HL-60/S4 treated with retinoic acid at 250 ng/mL for 4 days and 3 days (cell line): ENCODE data around the gene RNF212.

ENCODE experiments used
- in situ Hi-C: fragments of 300-500 bp; cut with MboI; formaldehyde crosslinking; loops from 2 replicates; pipeline ENCODE4 v1.7.0; 2022; ENCODE audit warnings: low sequenced_read_pairs

Gene RNF212

DNA sequence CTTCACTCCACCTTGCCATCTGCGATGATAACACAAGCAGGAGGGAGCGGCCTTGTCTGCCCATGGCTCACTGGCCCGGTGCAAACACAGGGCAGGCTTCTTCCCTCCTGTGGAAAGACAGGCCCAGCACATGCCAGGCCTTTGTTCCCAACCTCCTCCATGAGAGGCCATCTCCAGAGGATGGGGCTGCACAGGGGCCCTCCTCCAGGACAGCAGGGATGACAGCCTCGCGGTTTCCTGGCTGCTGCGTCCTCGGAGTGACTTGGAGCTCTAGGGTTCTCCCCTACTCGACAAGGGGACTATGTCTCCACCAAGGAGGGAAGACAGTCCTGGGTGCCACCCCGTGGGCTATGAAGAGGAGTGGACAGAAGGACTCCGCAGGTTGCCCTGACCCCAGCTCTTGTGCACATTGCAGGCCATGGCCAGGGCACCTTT lies 21.8 kb downstream of the RNF212 start:
- in situ Hi-C loops: no loop called here

DNA sequence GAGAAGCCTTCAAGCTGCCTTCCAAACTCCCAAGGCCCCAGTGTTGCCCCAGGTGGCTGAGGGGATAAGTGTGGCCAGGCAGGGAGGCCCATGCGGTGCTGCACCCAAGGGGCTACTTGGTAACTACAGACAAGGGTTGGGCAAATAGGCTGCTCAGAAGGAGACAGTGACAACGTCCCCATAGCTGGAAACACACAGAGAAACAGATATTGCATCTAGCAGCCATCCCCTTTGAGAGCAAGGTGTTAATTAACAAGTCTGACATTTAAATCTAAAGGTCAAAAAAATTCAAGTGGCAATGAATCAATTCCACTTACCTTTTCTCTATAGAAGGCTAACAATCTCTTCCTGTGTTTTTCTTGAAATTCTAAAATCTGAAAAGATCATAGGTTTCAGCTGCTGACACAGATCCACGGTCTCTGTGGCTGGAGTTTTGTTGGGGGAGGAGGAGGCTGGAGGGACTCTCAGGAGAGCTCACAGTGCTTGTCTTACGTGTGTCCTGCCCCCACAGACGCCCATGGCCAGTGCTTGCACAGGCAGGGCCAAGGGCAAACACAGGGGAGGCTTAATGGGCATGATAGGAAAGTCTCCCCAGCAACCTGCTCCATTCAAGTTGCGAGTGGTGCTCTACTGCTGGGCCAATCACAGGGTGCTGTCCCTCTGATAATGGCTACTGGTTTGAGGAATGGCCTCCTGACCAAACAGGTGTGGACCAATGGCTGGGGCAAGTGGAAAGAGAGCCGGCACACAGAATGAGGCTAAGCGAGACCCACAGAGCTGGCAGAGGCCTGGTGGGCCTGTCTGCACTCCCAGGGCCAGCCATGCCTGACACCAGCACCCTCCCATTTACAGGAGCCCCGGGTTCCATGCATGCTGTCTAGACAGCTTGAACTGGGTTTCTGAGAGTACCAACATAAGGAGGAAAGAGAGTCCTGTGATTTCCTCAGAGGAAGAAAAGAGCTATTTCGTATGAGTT lies 22.6 kb downstream of the RNF212 start:
- in situ Hi-C loops: no loop called here

- in situ Hi-C loops: no loop called here
These were observed 23.3 kb downstream of the RNF212 start for GRCh38 chr4:1090036-1090435.

- in situ Hi-C loops: no loop called here
These were observed 26.0 kb downstream of the RNF212 start for GRCh38 chr4:1087371-1087770.

- in situ Hi-C loops: no loop called here
These were observed 27.4 kb downstream of the RNF212 start for GRCh38 chr4:1086011-1086410.

DNA sequence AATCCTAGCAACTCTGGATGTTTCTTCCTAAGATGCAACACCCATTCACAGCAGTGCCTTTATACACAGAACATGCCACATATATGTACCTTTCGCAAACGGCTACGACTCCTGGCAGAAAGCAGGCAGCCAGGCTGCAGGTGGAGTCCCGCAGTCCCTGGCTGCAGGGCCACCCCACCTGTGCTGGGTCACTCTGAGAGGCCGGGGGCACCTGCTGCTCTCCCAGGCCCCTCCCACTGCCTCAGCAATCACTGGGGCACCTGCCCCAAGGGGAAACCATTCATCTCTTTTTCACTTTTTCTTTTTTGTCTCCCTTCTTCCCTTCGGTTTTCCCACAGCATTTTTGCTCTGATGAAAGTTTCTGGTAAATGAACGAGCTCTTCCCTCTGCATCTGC lies 28.0 kb downstream of the RNF212 start:
- in situ Hi-C loops: no loop called here

GRCh38 chr4:1084796-1085403 lies 28.5 kb downstream of the RNF212 start:
- in situ Hi-C loops: no loop called here

GRCh38 chr4:1084394-1084793 lies 29.0 kb downstream of the RNF212 start:
- in situ Hi-C loops: no loop called here

DNA sequence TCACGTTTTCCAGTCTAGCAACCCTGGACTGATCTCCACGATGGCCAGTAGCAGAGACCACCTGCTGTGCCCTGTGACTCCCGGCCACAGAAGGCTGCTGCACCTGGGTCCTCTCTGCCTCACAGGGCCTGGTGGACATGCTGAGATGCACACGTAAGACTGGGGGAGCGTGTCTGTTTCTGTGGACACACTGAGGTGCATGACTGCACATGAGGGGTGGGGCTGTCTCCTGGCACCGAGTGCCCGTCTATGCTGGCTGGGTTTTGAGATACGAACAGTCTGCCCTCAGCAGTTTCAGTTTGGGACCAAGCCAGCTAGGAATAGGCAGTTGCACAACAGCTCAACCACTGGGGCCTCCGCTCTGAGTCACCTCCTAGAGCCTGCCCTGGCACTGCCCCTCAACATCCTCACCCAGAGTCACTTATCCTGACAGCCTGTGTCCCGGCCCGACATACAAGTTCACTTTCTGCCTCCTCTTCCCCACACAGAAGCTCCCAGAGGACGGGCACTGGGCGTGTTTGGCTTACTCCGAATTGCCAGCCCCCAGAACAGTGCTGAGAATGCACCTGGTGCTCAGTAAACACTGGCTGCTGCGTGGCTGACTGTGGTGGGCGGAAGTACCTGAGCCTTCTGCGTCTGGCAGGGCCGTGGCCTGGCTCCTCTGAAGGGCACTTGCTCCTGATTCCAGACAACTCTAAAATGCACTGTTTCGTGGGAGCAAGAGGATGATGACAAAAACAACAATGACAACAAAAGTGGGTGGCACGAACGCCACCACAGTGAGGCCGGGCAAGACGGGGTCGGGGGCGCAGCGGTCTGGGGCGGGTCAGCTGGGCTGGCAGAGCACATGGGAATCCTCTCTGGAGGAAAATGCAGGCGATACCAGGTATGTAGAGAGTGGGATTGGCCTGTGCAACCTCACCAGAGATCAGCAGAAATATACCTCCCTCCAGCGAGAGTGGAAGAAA lies 30.9 kb downstream of the RNF212 start:
- in situ Hi-C loops: no loop called here

- in situ Hi-C loops: no loop called here
These were observed 31.7 kb downstream of the RNF212 start for GRCh38 chr4:1081689-1082040.

DNA sequence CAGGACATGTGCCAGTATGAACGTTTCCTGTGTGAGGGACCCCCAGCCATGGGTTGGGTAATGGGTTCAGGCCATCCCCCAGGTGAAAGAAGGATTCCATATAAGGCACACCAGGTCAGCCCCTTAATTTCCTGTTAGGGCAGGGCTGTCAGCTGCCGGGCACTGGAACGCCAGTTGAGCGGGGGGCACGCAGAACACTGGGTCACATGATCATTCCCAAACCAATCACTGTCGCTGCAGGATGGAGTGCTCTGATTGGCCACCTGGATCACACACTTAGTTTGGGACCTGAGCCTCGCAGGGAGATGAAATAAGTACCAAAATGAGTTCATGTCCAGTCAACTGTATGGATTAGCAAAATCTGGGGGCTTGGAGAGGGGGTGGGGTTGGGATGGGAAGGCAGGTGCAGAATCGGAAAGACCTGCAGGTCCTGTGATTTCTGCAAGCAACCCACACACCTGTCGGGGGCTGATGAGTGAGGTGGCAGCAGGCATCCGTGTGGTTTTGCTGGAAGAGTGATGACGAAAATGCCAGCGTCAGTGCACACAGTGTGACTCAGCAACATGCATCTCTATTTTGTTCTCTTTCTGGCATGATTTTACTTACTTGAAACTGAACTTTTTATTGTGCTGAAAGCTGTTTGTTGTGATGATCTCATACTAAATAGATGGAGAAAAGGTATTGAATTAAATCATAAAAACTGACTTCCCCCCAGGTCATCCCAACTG lies 32.2 kb downstream of the RNF212 start:
- in situ Hi-C loops: no loop called here

DNA sequence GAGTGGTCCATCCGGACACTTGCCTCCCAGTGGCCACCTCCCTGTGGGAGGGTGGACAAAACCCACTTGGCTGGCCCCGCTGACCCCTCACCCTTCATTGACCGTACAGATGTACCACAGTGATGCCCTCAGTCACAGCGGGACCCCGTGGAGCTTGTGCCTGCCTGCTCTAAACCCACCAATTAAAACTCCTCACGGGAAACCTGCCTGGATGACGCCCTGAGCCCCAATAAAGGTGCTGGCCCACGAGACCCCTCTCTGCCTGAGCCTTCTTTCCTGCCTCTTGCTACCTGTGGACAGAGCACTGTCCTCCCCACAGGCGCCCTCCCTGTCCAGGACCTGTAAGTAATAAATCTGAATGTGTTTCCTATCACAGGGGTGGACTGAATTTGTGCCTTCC lies 32.9 kb downstream of the RNF212 start:
- in situ Hi-C loops: no loop called here

DNA sequence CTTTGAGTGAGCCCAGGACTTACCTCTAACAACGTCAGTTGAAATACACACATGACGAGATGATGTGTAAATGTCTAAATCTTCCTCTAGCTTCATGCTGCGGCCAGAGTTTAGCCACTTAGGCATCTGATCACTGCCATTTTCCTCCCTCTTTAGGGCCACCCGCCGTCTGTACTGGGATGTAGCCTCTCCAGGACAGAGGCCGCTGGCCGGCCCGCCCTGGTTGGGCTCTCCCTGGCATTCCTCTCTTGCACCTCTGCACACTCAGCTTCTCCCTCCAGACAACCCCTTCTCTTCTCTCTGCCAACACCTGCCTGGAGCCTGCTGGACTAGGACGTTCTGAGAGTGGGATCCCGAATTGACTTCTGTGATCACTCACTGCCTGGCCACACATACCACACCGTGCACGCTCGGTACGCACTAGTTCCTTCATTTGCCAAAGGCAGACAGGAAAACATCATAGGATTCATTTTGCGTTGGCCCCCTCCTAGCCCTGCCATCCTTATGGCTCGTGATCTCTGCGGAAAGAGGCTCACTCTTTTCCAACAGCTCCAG lies 33.6 kb downstream of the RNF212 start:
- in situ Hi-C loops: no loop called here

DNA sequence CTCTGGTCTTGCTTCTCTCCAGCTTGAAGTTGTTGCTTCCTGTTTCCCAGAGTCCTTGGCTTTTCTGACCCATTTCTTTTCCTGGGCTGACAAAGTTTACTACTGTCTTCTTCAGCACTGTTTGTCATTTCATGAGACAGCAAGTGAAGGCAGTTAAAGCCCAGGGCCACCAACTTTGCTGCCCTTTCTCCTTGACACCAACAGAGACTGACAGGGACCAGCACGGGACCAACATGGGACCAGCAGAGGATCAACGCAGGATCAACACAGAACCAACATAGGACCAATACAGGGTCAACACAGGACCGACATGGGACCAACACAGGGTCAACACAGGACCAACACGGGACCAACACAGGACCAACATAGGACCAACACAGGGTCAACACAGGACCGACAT lies 34.9 kb downstream of the RNF212 start:
- in situ Hi-C loops: no loop called here

- in situ Hi-C loops: no loop called here
These were observed 35.5 kb downstream of the RNF212 start for GRCh38 chr4:1077711-1078477.

- in situ Hi-C loops: no loop called here
These were observed 37.3 kb downstream of the RNF212 start for GRCh38 chr4:1075809-1076699.

DNA sequence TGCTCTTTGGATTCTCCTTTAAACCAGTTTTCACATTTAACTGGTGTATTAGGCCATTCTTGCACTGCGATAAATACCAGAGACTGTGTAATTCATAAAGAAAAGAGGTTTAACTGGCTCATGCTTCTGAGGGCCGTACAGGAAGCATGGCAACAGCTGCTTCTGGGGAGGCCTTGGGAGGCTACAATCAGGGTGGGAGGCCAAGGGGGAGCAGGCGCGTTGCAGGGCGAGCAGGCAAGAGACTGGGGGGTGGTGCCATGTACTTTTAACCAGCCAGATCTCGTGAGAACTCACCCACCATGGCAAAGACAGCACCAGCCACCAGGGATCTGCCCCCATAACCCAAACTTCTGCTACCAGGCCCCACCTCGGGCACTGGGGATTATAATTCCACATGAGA lies 38.1 kb downstream of the RNF212 start:
- in situ Hi-C loops: no loop called here

DNA sequence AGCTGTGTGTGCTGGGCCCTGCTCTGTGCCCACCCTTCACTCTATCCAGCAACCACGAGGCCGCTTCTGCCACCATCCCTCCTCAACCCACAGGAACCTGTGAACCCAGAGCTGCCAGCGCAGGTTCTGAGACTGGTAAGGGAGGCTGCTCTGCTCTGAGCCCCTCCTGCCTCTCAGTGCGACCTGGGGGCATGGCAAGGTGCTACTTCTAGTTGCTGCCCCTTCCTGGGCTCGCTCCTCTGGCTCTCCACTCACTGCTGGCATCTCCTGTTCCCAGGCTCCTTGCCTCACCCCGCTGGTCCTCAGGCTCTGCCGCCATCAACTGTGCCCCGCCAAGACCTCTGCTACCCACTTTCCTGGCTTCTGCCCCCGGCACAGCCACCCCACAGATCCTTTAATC lies 39.3 kb downstream of the RNF212 start:
- in situ Hi-C loops: no loop called here
